Measurements from ENCODE around the gene CD300LF.

CD300LF gene

DNA sequence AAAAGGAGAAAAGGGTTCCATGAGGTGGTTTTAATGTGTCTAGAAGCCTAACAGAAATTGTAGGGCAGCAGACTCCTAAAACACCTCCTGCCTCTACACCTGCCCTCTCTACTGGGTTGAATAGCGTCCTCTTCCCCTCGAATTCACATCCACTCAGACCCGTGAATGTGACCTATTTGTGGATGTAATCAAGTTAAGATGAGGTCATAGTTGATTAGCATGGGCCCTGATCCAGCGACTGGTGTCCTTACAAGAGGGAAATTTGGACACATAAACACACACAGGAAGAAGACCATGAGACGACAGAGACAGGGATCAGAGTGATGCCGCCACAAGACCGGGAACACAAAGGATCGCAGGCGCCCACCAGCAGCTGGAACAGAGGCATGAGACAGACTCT lies 13.5 kb downstream of the CD300LF start:
- Histone ChIP-seq H3K4me1 (ENCODE audit: insufficient read depth, low read length) (no peaks in the 10 kb centered on the region), H3K27me3 (ENCODE audit: insufficient read depth, low read length, poor library complexity) (peaks cover 1% of the 10 kb centered on the region)
- ATAC-seq (ENCODE audit: insufficient read depth, low read depth), result no peak

DNA sequence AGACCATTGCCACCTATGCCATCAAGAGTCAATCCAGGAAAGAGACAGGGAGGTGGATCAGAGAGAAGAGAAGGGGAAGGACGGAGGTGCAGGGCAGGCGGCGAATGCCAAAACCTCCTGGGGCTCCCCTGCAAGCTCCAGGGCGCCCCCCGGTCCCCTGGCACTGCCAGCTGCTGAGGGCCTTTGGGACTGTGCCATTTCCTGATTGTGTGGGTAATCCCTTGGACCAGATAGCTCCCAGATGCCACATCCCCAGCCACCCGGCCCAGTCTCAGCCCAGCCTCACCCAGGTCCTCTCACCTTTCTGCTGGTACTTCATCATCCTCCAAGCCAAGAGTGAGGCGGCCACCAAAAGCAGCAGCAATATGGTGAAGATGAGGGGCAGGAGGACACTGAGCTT lies 14.7 kb downstream of the CD300LF start:
- Histone ChIP-seq H3K36me3 (ENCODE audit: insufficient read depth, low read length) (no peaks in the 10 kb centered on the region), H3K9ac (ENCODE audit: low read depth, low read length) (no peak overlapping the region), H2AFZ (ENCODE audit: low read depth, low read length) (no peak overlapping the region), H3K4me1 (ENCODE audit: insufficient read depth, low read length) (no peaks in the 10 kb centered on the region), H3K79me2 (ENCODE audit: insufficient read depth, low read length) (no peaks in the 10 kb centered on the region), H3K4me3 (ENCODE audit: low read depth in 1 of 2, low read length in 2 of 2) (no peak overlapping the region), H3K9me3 (ENCODE audit: insufficient read depth, low read length, severe bottlenecking) (no peaks in the 10 kb centered on the region), H3K4me2 (ENCODE audit: insufficient read depth, low read length) (no peak overlapping the region), H3K27ac (ENCODE audit: low read length) (no peak overlapping the region), H3K27me3 (ENCODE audit: insufficient read depth, low read length, poor library complexity) (peaks cover 5% of the 10 kb centered on the region), H4K20me1 (ENCODE audit: insufficient read depth, low read length) (peaks cover 3% of the 10 kb centered on the region; the same call in 1 of the 2 replicates)
- TF ChIP-seq EZH2 (IDR thresholded peaks at IDR 0.05; ENCODE audit: borderline replicate concordance, low read depth, low read length, severe bottlenecking) (no peak), CTCF (IDR thresholded peaks at IDR 0.05; ENCODE audit: borderline replicate concordance, extremely low read depth, low read length, poor library complexity, severe bottlenecking) (no peak)
- DNase-seq (no peak), ATAC-seq (ENCODE audit: insufficient read depth, low read depth) (no peak)

More for the DNA sequence above, 13.5 kb downstream of the CD300LF start:
- TF ChIP-seq CTCF (IDR thresholded peaks at IDR 0.05; ENCODE audit: borderline replicate concordance, extremely low read depth, low read length, poor library complexity, severe bottlenecking) (no peak), EZH2 (IDR thresholded peaks at IDR 0.05; ENCODE audit: borderline replicate concordance, low read depth, low read length, severe bottlenecking) (no peak)
- Histone ChIP-seq H3K4me3 (ENCODE audit: low read depth in 1 of 2, low read length in 2 of 2) (no peak overlapping the region), H4K20me1 (ENCODE audit: insufficient read depth, low read length) (peaks cover 3% of the 10 kb centered on the region; the same call in 1 of the 2 replicates), H3K79me2 (ENCODE audit: insufficient read depth, low read length) (no peaks in the 10 kb centered on the region), H3K27ac (ENCODE audit: low read length) (no peak overlapping the region), H3K9ac (ENCODE audit: low read depth, low read length) (no peak overlapping the region), H2AFZ (ENCODE audit: low read depth, low read length) (no peak overlapping the region), H3K36me3 (ENCODE audit: insufficient read depth, low read length) (no peaks in the 10 kb centered on the region), H3K4me2 (ENCODE audit: insufficient read depth, low read length) (no peak overlapping the region), H3K9me3 (ENCODE audit: insufficient read depth, low read length, severe bottlenecking) (no peaks in the 10 kb centered on the region)
- DNase-seq, result no peak

DNA sequence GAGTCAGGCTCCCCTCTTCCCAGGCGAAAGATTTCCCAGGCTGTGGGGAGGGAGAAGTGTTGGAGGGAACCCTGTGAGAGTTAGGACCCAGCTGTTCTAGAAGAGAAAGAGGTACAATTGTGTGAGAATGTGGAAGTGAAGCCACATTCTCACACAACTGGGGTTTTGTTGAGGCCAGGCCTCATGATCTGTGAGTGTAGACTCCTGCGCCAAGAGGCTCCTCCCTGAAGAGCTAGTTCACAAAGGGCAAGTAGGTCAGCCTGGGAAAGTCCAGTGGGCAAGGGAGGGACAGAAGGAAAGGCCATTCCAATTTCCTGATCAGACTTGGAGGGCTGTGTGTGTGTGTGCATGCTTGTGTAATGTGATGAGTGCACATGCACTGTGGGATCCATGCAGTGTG lies 15.2 kb downstream of the CD300LF start:
- H3K4me3 ChIP-seq (ENCODE audit: low read depth in 1 of 2, low read length in 2 of 2), result no peak overlapping the region
- ATAC-seq (ENCODE audit: insufficient read depth, low read depth), result no peak
- H3K27ac ChIP-seq (ENCODE audit: low read length), result no peak overlapping the region
- TF ChIP-seq CTCF (IDR thresholded peaks at IDR 0.05; ENCODE audit: borderline replicate concordance, extremely low read depth, low read length, poor library complexity, severe bottlenecking) (no peak), EZH2 (IDR thresholded peaks at IDR 0.05; ENCODE audit: borderline replicate concordance, low read depth, low read length, severe bottlenecking) (no peak)
- no peaks in the 10 kb centered on the region for H3K4me1 ChIP-seq (ENCODE audit: insufficient read depth, low read length)
- DNase-seq, result no peak
- no peaks in the 10 kb centered on the region for H3K36me3 ChIP-seq (ENCODE audit: insufficient read depth, low read length)
- H4K20me1 ChIP-seq (ENCODE audit: insufficient read depth, low read length), result peaks cover 1% of the 10 kb centered on the region; the same call in 1 of the 2 replicates
- H3K27me3 ChIP-seq (ENCODE audit: insufficient read depth, low read length, poor library complexity), result peaks cover 8% of the 10 kb centered on the region
- no peak overlapping the region for H3K9ac ChIP-seq (ENCODE audit: low read depth, low read length)
- H3K79me2 ChIP-seq (ENCODE audit: insufficient read depth, low read length), result no peaks in the 10 kb centered on the region
- no peak overlapping the region for H2AFZ ChIP-seq (ENCODE audit: low read depth, low read length)
- H3K4me2 ChIP-seq (ENCODE audit: insufficient read depth, low read length), result no peak overlapping the region
- H3K9me3 ChIP-seq (ENCODE audit: insufficient read depth, low read length, severe bottlenecking), result no peaks in the 10 kb centered on the region

DNA sequence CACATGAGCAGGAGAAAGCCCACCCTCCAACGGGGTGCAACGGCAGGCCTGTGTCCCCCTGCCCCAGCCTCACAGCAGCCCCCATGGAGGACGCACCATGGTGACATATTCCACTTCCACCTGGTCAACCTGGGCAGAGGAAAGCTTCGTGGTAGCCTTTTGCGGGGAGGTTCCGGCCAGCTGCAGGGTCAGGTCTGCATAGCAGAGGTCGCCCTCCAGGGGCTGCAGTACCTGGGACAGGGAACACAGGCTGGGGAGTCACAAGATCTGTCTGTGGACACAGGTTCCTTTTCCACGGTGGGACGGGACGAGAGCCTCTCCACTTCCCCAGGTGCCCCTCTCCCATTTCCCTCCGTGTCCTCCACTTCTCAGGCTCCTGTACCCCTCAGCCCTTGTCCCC lies 17.1 kb downstream of the CD300LF start:
- Histone ChIP-seq H3K4me1 (ENCODE audit: insufficient read depth, low read length) (no peaks in the 10 kb centered on the region), H3K27ac (ENCODE audit: low read length) (no peak overlapping the region), H2AFZ (ENCODE audit: low read depth, low read length) (no peak overlapping the region), H3K4me2 (ENCODE audit: insufficient read depth, low read length) (no peak overlapping the region), H3K9me3 (ENCODE audit: insufficient read depth, low read length, severe bottlenecking) (no peaks in the 10 kb centered on the region), H3K9ac (ENCODE audit: low read depth, low read length) (no peak overlapping the region), H3K79me2 (ENCODE audit: insufficient read depth, low read length) (no peaks in the 10 kb centered on the region), H3K27me3 (ENCODE audit: insufficient read depth, low read length, poor library complexity) (peaks cover 10% of the 10 kb centered on the region), H3K4me3 (ENCODE audit: low read depth in 1 of 2, low read length in 2 of 2) (no peak overlapping the region), H3K36me3 (ENCODE audit: insufficient read depth, low read length) (no peaks in the 10 kb centered on the region), H4K20me1 (ENCODE audit: insufficient read depth, low read length) (no peaks in the 10 kb centered on the region; the same call in 1 of the 2 replicates)
- DNase-seq (no peak), ATAC-seq (ENCODE audit: insufficient read depth, low read depth) (no peak)
- TF ChIP-seq EZH2 (IDR thresholded peaks at IDR 0.05; ENCODE audit: borderline replicate concordance, low read depth, low read length, severe bottlenecking) (no peak), CTCF (IDR thresholded peaks at IDR 0.05; ENCODE audit: borderline replicate concordance, extremely low read depth, low read length, poor library complexity, severe bottlenecking) (no peak)
